Endometrial microvascular endothelial cells (primary cell): ENCODE measurements around the gene YY1. TPM values are rescaled to one million over a fixed set of nuclear protein-coding genes. Genes with fewer than 3 reads are reported as not detected.
"Not testable (repeated sequence)": the region's sequence is repeated elsewhere in the genome, so short reads cannot be mapped to it uniquely, and the experiment has no call there.

Source experiments
- in situ Hi-C: cut with HindIII; loops from 2 replicates; pipeline ENCODE4 v1.10.0; 2017; ENCODE audit warnings: low sequenced_read_pairs, low pct_unique_long_range_greater_than_20kb; ENCODE audit errors: inconsistent ontology term
- total RNA-seq: library from RNA; depleted of rRNA; stranded (reverse); fragments of >200 nt; gene quantifications from one replicate; pipeline ENCODE4 v1.2.3, GENCODE V29; 2015; ENCODE audit errors: inconsistent ontology term

Gene YY1
- total RNA-seq, result 37.0 TPM

DNA sequence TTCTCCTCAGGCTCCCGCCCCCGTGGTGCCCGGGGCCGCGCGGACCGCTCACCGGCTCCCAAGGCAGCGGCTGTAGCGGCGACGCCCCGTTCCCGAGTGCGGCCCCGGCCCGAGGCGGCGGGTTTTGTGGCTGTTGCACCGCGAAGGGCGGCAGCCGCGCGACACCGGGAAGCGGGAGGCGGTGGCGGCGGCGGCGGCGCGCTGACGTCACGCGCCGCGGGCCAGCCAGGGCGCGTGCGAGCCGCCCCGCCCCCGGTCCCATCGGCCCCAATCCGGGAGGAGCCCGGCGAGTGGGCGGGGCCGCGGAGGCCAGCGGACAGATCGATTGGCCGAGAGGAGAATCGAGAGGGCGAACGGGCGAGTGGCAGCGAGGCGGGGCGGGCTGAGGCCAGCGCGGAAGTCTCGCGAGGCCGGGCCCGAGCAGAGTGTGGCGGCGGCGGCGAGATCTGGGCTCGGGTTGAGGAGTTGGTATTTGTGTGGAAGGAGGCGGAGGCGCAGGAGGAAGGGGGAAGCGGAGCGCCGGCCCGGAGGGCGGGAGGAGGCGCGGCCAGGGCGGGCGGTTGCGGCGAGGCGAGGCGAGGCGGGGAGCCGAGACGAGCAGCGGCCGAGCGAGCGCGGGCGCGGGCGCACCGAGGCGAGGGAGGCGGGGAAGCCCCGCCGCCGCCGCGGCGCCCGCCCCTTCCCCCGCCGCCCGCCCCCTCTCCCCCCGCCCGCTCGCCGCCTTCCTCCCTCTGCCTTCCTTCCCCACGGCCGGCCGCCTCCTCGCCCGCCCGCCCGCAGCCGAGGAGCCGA lies at the start of gene YY1:
TSS of gene YY1 (plus strand) at position 726 of the 792 bp plus-strand sequence. CDS start 101 bp downstream, outside the sequence.
- in situ Hi-C loops, result no loop called here

- in situ Hi-C loops, result no loop called here
These were observed 48.8 kb upstream of the YY1 start for GRCh38 chr14:100190126-100190525.

- in situ Hi-C loops, result no loop called here
These were observed 47.2 kb upstream of the YY1 start for GRCh38 chr14:100191584-100192249.

DNA sequence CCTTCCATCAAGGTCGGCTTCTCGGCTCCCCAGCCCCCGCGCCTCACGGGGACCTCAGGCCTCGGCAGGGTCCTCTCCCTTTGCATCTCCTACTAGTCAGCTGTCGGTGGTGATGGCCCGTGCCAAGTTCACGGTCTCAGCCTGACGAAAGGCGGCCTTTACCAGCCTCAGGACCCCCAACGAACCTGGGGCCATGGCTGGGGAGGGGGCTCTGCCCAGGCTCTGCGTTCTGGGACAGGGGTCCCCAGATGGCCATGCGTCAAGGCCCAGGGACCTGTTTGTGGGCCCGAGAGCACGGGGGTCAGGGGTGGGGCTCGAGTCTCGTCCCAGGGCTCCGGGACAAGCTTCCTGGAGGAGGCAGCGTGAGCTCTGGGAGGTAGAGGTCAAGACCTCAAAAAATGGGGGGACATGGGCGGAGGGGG lies 46.7 kb upstream of the YY1 start:
- in situ Hi-C loops, result no loop called here

DNA sequence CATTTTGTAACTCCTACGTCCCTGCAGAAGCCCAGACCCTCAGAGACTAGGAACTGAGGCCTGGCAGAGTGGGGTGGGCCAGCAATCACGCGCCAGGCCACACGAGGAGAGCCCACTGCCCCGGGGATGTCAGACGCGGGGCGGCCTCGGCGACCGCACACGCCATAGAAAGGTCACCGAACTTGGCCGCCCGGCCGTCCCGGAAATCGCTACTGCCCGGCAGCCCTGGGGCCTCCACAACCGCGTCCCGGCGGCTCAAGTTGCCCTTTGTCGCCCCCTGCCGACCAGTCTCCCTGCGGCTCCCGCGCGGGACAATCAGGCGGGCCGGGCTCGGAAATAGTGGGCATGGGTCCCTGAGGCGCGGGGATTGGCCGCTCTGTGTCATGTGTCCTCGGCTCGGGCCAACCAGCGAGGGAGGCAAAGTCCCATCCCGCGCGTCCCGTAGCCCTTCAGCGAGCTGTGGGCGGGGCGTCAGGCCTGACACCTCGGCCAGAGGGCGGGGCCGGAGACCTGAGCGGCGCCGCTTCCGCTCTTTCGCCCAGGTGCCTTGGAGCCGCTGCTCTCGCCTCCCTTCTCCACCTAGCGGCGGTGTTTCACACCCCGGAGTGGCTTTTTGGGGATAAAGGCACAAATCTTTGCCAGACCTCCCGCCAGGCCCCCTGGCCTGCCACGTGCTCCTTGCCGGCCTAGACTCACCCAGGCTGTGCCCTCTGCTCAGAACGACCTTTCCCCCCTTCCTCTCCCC lies 46.1 kb upstream of the YY1 start:
- in situ Hi-C loops, result no loop called here

DNA sequence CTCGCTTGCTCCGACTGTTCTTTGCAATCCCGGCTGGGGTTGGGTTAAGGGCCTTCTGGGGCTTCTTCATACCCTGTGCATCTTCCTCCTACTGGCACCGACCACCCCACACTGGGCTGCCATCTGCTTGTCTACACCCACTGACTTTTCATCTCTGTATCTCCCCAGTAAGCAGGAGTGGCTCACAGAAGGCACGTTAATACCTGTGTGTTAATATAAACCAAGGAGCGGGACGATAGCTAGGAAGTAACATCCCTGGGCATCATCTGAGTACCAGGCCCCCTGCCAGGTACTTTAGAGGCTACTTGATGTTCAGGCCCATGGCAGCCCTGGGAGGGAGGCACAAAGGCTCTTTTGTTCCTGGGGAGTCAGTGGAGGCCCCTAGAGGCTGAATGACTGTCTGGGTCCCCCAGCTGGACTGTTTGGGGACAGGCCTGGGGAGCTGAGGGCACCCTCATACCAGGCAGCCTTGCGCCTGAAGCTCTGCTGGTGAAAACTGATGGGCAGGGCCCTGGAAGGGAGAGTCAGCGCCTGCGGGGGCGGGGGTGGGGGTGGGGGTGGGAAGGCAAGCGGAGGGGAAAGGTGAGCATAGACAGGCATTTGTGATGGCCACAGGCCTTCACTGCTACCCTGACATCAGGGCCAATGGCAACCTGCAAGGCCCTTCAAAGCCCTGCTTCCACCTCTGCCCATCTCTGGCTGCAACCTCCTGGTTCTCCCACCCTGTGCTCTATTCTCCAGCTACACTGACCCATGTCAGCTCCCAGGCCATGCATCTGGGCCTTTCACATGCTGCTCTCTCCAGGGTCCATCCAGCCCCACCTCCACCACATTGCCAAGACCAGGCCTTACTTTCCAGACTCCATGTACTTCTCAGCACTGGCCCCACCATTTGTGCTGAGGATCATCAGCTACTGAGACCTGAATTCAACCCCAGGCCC lies 45.3 kb upstream of the YY1 start:
- in situ Hi-C loops, result no loop called here

DNA sequence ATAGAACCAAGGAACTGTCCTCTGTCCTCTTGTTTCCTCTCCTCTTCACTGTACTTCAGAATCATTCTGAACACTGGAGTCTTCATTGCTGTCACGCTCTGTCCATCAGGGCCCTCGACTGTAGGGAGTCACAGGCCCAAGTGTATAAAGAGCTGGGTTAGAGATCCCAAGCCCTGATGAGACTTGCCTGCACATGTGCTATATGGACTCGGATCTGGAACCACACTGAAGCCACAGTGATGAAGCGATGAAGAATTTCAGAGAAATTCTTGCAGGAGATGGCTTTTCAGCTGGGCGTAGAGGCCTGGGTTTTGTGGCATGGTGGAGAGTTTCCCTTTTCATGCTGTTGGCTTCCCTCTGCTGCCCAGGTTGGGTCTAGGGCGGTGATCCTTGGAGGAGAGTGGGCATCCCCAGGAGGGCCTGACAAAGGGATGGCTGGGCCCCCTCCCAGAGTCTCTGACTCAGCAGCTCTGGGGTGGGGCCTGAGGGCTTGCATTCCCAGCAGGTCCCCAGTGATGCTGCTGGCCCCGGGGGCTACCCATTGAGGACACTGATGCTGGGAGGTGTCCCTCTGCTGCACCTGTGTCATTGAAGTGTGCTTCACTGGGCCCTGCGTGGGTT lies 39.6 kb upstream of the YY1 start:
- in situ Hi-C loops, result no loop called here

DNA sequence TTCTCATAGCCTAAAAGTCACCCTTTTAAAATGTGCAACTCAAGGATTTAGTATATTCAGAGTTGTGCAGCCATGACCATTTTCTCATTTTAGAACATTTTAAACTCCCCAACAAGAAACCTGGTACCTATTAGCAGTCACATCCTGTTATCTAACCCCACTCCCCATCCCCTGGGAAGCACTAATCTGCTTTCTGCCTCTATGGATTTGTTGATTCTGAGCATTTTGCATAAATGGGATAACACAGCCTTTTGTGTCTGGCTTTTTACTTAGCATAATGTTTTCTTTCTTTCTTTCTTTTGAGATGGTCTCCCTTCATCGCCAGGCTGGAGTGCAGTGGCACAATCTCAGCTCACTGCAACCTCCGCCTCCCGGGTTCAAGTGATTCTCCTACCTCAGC lies 38.6 kb upstream of the YY1 start:
- in situ Hi-C loops, result no loop called here

DNA sequence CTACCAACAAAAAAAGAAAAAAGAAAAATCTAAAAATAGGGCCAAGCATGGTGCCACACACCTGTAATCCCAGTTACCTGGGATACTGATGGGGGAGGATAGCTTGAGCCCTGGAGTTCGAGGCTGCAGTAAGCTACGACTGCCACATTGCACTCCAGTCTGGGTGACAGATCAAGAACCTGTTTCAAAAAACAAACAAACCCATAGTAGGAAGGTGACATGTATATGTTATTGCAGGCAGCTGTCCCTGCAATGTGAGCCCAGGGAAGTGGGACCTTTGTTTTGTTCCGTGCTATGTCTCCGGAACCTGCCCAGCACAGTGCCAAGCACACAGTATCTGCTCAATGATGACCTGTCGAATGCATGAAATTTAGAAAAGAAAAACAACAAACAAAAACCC lies 37.2 kb upstream of the YY1 start:
- in situ Hi-C loops, result no loop called here

DNA sequence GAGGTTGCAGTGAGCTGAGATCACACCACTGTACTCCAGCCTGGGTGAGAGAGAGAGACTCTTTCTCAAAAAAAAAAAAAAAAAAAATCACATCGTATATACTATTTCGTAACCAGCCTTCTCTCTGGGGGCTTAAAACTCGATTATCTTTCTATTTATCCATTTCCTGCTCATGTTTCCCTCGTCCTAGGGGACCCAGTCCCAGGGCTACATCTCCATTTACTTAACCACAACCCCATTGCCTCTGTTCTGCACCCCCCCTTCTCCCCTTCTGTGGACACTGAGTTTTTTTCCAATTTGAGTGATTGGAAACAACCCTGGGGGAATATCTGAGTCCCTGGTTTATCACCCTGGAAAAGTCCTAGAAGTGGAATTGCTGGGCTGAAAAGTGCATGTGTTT lies 36.2 kb upstream of the YY1 start:
- in situ Hi-C loops, result no loop called here

- in situ Hi-C loops, result no loop called here
These were observed 35.8 kb upstream of the YY1 start for GRCh38 chr14:100203146-100203545.

- in situ Hi-C loops, result no loop called here
These were observed 34.7 kb upstream of the YY1 start for GRCh38 chr14:100203962-100204834.

DNA sequence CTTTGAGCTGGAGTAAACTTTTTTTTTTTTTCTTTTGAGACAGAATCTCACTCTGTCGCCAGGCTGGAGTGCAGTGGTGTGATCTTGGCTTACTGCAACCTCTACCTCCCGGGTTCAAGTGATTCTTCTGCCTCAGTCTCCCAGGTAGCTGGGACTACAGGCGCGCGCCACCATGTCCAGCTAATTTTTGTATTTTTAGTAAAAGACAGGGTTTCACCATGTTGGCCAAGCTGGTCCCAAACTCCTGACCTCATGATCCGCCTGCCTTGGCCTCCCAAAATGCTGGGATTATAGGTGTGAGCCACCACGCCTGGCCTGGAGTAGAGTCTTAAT lies 34.1 kb upstream of the YY1 start:
- in situ Hi-C loops, result not testable (repeated sequence)

DNA sequence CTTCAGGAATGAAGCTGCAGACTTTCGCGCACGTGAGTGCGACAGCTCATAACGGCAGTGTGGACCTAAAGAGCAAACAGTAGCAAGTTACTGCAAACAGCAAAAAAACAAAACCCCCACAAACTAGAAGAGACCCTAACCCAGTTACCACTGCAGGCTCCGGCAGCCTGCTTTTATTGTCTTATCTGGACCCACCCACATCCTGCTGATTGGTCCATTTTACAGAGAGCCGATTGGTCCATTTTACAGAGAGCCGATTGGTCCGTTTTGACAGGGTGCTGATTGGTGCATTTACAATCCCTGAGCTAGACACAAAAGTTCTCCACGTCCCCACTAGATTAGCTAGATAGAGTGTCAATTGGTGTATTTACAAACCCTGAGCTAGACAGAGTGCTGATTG lies 31.4 kb upstream of the YY1 start:
- in situ Hi-C loops, result not testable (repeated sequence)

- in situ Hi-C loops, result not testable (repeated sequence)
These were observed 30.8 kb upstream of the YY1 start for GRCh38 chr14:100208136-100208535.

DNA sequence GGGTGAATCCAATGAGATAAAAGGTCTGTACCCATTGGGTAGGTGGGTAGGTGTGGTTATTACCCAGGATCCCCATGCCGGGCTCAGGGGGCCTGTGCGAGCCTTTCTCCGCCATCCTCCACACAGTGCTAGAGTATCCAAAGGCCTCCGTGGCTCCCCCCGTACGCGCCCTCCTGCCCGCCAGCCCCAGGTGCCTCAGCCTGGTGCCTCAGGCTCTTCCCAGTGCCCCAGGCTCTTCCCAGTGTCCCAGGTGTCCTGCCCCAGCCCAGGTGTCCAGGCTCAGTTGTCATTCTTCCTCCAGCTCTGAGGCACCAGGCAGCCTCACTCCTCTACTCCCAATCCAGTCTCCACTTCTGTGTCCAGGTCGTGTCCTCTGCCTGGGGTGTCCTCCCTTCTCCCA lies 27.6 kb upstream of the YY1 start:
- in situ Hi-C loops, result no loop called here

GRCh38 chr14:100211893-100212292 lies 27.1 kb upstream of the YY1 start:
- in situ Hi-C loops, result no loop called here
